Fibroblast of upper back skin (primary cell): Measurements from ENCODE around the gene CACNA2D4.
"Not testable (repeated sequence)": the region's sequence is repeated elsewhere in the genome, so short reads cannot be mapped to it uniquely, and the experiment has no call there.

Experiments used
- DNase-seq: peaks from one replicate; pipeline ENCODE4 v3.0.0-alpha.2; 2013

Gene CACNA2D4

GRCh38 chr12:1830401-1830845 is 88.0 kb downstream of the CACNA2D4 start:
- no peak for DNase-seq

DNA sequence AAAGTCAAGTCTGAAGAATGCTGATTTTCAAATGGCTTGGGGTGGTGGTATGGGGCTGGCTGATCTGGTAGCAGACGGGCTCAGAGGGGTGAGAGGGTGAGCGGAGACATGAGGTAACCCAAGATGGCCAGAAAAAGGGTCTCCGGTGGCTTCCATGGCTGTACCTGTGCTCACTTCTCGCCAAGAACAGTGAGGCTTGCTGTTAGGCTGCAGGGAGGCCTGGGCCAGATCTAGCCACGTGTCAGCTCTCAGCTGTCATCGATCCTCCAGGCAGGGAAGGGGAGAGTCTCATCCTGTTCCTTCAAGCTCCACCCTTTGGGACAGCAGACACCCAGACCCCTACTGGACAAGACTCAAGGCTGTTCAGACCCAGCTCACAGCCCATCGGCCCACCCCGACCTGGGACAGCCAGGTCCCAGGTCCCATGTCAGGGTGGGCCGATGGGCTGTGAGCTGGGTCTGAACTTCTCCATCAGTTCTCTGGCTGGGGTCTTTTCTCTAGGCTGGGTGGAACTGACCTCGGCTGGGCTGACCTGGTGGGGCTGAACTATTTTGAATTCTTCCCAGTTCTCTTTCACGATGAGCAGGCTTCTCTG is 89.0 kb downstream of the CACNA2D4 start:
- no peak for DNase-seq

DNA sequence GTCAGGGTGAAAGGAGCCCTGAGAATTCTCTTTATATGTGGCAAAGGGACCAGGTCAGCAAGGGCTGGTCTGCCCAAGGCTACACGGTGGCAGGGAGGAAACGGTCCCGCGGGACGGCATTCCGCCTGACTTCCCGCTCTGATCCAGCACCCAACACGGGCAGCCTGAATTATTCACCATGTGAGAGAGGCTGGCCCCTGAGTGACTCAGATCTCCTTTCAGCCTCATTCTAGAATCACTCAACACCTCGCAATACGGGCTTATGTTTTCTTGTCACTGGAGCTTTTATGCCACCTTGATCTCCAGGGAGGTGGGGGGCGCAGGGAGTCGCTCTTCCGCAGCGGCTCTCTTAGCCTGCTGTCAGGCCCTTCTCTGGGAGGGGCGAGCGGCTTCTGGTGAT is 89.6 kb downstream of the CACNA2D4 start:
- no peak for DNase-seq

GRCh38 chr12:1827826-1828805 is 90.3 kb downstream of the CACNA2D4 start:
- DNase-seq = no peak

GRCh38 chr12:1826867-1827705 is 91.4 kb downstream of the CACNA2D4 start:
- DNase-seq = no peak

DNA sequence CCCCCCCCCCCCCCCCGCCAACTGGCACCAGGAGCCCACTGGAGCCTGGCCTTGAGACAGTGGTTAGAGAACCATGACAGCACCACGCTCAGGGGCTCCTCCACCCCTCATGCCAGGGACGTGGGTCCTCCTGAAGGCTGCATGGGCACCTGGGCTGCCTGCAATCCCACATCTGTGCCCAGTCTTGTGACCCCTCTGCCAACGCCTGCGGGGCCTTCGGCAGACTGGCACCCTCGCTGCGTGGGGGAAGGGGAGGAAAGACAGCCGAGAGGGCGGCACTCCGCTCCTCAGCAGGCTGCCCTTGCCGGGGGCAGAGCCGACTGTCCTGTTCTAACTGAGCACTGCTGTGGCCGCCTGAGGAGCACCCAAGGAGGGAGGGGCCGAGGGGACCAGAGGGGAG is 92.1 kb downstream of the CACNA2D4 start:
- DNase-seq = no peak

DNA sequence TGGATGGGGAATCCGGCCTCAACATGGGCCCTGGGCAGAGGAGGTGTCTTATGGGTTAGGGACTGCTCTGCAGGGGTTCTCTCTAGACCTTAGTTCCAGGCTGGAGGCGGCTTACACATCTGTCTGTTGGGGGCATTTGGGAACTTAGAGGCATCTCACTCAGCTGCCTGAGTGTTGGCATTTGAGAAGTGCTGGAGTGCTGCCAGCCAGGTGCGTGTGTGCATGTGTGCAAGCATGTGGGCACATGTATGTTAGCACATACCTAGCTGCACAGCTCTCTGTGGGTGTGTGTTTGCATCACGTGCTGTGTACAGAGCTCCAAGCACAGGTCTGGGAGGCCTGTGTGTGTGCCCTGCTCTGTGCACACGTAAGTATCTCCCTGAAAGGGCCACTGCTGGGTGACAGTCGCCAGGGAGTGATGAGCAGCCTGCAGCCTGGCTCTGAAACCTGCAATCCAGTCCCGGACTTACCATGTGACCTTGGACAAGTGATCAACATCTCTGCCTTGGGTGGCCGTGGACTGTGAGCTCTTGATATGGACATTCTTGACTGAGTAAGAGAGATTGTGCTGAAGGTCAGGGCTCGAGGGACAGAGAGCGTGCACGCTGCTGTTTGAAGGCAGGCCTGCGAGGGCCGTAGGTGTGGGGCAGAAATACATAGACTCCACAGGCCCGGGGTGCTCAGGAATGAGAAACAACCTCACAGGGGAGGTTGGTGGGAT is 92.9 kb downstream of the CACNA2D4 start:
- no peak for DNase-seq

GRCh38 chr12:1823237-1823636 is 95.2 kb downstream of the CACNA2D4 start:
- DNase-seq = no peak

DNA sequence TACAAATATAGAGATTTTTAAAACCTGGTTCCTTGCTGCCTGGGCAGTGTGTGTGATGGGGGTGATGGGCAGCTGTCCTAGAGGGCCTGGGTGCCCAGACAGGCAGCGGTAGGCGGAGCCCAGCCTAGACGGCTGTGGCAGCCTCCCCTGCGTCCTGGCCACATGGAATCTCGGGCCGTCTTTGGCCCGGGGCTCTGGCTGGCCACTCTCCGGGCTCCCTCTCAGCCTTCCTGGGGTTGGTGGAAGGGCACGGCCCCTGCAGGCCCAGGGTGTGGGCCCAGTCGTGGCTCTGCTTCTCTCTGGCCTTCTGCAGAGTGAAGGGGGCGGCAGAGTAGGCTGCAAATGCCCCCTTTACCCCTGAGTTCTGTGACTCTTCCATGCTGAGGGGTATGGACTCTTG is 95.8 kb downstream of the CACNA2D4 start:
- DNase-seq = no peak

DNA sequence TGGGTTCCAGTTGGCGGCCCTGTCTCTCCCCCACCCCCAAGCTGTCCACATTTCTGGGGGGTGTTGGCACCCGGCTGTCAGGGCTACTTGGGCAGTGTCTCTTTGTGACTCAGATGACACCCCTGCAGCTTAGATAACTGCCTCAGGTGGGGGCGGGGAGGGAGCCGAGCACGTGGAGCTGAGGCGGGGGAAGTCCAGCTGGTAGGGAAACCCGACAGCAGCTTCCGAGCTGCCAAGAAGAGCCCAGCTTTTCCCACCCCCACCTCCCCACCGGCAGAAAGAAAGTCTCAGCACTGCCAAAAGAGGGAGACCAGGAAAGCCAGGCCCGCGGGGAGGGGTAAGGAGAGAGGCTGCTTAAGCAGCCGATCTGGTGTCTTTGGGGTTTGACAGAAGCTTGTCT is 96.6 kb downstream of the CACNA2D4 start:
- DNase-seq = no peak

- DNase-seq = no peak
Measured at GRCh38 chr12:1820896-1821291, 97.6 kb downstream of the CACNA2D4 start.

- no peak for DNase-seq
Measured at GRCh38 chr12:1820191-1820895, 98.1 kb downstream of the CACNA2D4 start, which contains the start of gene LRTM2. TSS of gene LRTM2 (plus strand) at chr12:1820565. CDS start at chr12:1828149, 7,584 bp downstream.

- DNase-seq = no peak
Measured at GRCh38 chr12:1819571-1819970, 98.9 kb downstream of the CACNA2D4 start.

GRCh38 chr12:1819050-1819449 is 99.4 kb downstream of the CACNA2D4 start:
- no peak for DNase-seq

GRCh38 chr12:1817928-1818327 is 100.5 kb downstream of the CACNA2D4 start:
- DNase-seq = not testable (repeated sequence)

DNA sequence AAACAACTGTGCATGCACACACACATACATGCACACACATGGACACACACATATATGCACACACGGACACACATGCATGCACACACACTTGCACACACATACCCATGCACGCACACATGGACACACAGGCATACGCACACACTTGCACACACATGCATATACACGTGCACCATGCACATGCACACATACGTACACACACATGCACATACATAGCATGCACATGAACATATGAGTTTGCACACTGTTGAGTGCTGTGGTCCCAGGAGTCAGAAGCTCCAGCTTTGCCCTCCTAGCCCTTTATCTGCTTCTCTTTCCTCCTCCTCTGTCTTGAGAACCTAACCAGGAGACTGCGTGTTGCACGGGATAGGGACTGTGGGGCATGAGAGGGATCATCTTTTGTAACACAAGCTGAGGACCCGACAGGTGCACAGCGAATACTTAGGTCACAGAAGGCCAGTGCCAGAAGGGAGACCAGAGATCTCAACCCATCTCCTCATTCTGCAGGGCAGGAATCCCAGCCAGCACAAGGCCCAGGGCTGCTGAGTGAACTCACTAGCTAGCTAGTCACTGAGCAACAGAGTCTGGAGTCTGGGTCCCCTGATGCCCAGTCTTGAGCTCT is 101.6 kb downstream of the CACNA2D4 start:
- no peak for DNase-seq

DNA sequence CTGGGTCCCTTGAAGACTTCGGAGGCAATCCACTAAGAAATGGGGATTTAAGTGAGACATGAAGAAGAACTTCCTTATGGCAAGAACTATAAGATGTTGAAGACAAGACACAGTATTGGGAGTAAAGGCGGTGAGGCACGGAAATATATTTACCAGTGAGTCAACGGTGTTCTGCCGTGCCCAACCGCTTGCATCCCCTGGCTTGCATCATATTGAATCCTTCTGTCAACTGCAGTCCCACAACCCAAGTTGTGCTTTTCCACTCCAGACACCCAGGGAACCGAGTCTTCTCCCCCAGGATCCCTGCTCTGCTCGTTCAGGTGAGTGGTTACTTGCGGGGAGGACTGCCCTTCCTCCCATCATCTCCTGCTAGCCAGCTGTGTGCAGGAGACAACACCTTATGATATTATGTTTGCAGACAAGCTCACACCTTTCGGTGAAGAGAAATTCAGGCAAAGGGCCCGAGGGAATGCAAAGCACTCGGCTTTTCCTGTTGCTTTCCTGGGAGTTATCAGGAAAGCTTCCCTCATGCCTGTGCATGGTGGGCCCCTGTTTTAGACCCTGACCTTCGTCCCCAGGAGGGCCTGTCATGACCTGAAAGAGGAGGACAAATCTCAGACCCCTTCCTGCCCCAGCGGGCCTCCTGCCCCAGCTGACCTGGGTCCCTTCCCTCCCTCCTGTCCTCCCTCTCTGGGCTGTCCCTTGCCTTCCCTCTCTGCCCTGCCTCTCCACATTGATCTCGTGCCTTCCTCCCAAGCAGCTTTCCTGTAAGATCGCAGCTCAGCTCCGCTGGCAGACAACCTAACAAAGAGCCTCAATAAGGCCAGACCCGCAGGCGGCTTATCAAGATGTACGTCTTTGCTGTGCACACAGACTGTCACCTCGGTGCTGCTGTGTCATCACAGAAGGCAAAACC is 102.4 kb downstream of the CACNA2D4 start:
- no peak for DNase-seq

DNA sequence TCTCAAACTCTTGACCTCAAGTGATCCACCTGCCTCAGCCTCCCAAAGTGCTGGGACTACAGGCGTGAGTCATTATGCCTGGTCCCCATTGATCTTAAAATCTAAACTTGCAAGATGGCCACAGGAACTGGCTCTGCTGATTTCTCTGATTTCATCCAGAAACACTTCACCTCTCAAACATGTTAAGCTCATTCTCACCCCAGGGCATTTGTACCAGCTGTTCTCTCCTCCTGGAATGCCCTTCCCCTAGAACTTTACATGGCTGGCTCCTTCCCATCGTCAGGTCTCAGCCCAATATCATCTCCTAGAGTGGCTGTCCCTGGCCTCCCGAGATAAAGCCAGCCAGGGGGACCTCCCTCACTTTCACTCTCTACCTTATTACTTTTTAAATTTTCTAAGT is 103.3 kb downstream of the CACNA2D4 start:
- DNase-seq = no peak

GRCh38 chr12:1814266-1814665 is 104.2 kb downstream of the CACNA2D4 start:
- no peak for DNase-seq

DNA sequence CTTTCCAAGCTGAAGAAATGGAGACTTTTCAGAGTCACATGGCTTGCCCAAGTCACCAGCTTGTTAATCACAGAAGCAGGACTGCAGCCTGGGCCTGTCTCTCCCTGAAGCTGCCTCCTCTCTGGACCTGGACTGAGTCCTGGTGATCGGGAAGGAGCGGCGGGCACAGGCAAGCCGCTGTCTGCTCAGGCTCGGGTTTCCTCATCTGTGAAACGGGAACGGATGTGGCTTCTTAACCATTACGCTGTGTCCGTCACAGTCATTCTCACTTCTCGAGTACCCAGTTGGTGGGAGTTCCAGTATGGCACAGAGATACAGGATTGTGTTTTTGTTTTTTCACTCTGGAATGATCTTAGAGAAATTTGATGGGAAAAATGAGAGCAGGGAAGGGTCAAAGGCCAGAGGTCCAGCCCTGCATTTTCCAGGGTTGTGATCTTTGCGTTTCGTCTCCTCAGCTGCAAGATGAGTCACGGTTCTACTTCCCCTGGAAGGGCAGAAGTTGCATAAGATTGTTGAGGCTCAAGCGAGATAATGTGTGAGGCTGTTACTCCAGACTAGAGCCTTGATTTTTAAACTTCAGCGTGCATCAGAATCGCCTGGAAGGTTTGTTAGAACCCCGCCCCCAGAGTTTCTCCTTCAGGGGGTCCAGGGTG is 105.7 kb downstream of the CACNA2D4 start:
- peak; percentile 37 for DNase-seq
